Omental fat pad (tissue), 4 donors: Measurements from ENCODE around the gene NOX3. TPM values are rescaled to one million over a fixed set of nuclear protein-coding genes. Genes with fewer than 3 reads are reported as not detected.

Experiments used
- ATAC-seq: fragments of 150-250 bp; one replicate; pipeline ENCODE4 v1.9.1; 2016; ENCODE audit warnings: mild to moderate bottlenecking, moderate library complexity; ENCODE audit not compliant: low FRiP score
- DNase-seq: peaks from one replicate; pipeline ENCODE4 v3.0.0-alpha.2; 2019; ENCODE audit warnings: low spot score
- CTCF ChIP-seq, 3 donors: fragments of 450-650 bp; IDR thresholded peaks; one replicate each; pipeline ENCODE4 v1.5.1; 2016 to 2017; ENCODE audit warnings: antibody characterized with exemption in 3 of 3, mild to moderate bottlenecking in 3 of 3, moderate library complexity in 2 of 3
- total RNA-seq, 4 donors: library from RNA; depleted of rRNA; stranded (reverse); fragments of >200 nt; gene quantifications; one replicate each; pipeline ENCODE4 v1.1.0, GENCODE V29; 2016

Gene NOX3
- not detected for total RNA-seq

- TF ChIP-seq CTCF (IDR thresholded peaks at IDR 0.05) = no peak
- DNase-seq (no peak), ATAC-seq (no peak)
Measured at GRCh38 chr6:155455766-155456165, at the start of gene NOX3. Gene NOX3 (minus strand): TSS chr6:155455839. CDS start chr6:155455800, 39 bp downstream.

DNA sequence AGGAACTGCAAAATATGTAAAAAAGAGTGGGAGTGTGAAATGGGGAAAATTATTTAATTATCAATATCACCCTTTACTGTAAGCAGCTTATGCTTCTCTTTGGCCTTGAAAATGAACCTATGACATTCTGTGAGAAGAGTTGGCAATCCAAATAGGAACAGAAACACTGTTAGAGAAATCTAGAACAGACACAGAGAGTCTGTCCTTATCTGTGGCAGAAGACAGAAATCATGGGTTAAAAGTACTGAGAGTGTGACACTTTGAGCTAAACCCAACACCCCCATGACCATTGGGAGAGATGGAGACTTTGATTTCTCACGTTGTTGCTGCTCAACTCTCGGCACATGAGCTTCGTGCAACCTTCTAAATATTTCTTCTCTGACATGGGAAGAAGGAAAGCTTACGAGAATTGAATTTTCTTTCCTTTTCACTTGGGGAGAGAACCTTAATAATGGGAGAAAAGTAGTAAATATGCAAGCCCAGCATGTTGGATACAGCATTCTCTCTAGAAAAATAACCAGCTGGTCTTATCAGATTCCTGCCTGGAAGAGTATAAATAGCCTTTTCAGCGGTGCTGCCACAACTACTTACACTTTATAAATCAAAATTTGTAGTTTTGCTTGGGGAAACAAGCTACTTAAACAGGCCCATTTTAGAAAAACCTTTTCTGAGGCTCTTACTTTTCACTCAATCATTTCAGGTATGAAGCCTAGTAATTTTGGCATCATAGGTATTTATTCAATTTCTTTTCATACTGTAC is 49.4 kb upstream of the NOX3 start:
- no peak for ATAC-seq
- DNase-seq = no peak
- TF ChIP-seq CTCF (IDR thresholded peaks at IDR 0.05) = no peak

GRCh38 chr6:155502393-155502792 is 46.8 kb upstream of the NOX3 start:
- ATAC-seq (no peak), DNase-seq (no peak)
- TF ChIP-seq CTCF (IDR thresholded peaks at IDR 0.05) = no peak

DNA sequence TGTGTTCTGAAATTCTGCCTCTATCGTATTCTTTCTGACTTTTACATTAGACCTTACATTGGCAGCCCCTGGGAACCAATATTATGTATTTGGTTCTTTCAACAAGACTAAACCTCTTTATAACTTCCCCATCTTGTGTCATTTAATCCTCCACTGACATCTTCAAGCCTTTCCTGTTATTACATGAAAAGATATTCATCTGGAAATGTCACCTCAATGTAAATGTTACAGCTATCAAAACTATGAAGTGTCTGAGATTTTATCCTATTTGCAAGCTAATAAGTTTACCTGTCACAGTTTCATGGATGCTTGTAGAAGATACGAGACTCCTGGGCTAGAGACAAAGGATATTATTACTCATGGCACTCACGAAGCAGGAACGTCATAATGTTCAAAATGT is 43.9 kb upstream of the NOX3 start:
- no peak for ATAC-seq
- TF ChIP-seq CTCF (IDR thresholded peaks at IDR 0.05) = no peak
- DNase-seq = no peak

- DNase-seq (no peak), ATAC-seq (no peak)
- no peak for TF ChIP-seq CTCF (IDR thresholded peaks at IDR 0.05)
Measured at GRCh38 chr6:155498370-155498769, 42.7 kb upstream of the NOX3 start.

- ATAC-seq (no peak), DNase-seq (no peak)
- no peak for TF ChIP-seq CTCF (IDR thresholded peaks at IDR 0.05)
Measured at GRCh38 chr6:155497273-155497672, 41.6 kb upstream of the NOX3 start.
